ENCODE results near the gene TMPRSS13.
A peak's percentile ranks its signal among the peaks of the same experiment; 100 is the strongest.

TMPRSS13 gene

DNA sequence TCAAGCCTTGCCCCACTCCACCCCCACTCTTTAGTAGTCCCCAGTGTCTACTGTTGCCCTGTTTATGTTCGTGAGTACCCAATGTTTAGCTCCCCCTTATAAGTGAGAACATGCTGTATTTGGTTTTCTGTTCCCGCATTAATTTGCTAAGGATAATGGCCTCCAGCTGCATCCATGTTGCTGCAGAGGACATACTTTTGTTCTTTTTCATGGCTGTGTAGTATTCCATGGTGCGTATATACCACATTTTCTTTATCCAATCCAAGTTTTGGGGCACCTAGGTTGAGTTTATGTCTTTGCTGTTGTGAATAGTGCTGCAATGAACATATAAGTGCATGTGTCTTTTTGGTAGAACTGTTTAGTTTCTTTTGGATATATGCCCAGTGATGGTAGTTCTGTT is 36.6 kb downstream of the TMPRSS13 start:
- DNase-seq (ENCODE audit: low spot score): no peak

DNA sequence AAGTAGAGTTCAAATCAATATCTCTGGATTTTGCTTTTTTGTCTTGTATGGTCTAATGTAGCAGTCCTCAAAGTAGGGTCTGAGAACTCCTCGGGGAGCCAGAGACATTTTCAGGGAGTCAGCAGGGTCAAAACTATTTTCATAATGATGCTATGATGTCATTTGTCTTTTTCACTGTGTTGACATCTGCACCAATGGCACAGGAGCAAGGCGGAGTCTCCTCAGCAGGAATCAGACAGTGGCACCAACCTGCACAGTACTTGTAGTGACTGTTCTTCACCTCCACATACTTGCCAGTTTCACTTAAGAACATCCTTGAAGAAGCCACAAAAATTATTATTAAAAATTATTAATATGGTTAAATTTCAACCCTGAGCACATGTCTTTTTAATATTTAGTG is 37.8 kb downstream of the TMPRSS13 start:
- no peak for DNase-seq (ENCODE audit: low spot score)

DNA sequence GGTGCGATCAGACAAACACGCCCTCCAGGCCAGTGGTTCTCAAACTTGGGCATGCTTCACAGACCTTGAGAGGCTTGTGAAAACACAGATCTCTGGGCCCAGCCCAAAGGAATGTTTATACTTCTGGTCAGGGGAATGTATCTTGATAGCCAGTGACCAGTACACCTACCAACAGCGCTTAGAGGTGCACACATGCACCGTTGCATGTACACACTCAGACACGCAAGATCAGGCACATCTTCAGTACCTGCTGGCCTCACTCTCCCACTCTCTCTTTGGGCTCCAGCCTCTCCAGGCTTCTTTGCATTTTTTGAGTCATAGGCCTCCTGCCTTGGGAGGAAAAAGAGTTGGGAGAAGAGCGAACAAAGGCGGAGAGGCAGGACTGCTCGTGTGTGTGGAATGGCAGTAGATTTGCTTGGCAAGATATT is 41.0 kb downstream of the TMPRSS13 start:
- DNase-seq (ENCODE audit: low spot score): no peak

DNA sequence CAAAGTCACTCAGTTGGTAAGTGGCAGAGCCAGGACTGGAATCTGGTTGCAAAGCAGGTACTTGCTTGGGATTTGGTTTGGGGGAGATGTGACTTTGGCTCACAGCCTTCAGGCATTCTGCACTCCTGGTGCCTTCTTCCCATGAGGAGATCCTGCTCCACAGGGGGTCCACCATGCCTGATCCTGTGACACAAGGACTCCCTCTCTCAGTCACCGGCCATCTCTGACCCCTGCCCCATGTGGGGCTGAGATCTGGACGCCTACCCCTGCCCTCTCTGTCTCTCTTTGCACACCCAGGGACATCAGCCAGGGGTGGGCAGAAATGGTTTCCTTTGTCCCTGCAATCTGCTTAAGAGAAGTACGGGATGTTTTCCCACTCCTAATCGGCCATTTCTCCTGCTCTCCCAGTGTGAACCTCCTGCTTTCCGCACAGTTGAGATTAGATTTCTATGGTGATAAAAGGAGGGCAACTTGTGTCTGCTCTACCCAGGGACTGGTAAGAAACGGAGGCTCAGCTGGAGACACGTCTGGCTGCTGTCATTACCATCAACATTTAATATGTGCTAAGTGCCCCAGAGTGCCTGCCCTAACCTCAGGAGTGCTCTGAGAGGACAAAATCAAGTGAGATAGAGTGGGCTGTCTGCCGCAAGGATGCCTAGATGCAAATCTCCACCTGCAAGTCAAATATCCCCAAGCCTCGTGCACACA is 41.6 kb downstream of the TMPRSS13 start:
- DNase-seq (ENCODE audit: low spot score): no peak

DNA sequence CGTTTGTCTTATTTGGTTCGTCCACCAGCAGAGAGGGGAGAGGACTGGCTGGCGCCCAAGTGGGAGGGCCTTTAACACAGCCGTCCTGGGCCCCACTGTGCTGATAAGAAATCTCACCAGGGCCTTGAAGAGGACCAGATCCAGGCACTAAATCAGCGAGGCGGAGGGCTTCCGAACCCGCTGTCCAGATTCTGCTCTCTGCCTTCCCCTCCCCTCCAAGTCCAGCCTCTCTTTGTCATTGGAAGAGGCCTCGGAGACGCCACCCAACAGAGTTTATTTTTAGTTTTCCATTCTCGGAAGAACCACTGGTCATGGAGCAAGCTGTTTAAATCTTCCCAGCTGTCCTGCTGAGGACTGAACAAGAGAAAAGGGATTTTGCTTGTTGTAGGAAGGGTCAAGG is 43.4 kb downstream of the TMPRSS13 start:
- no peak for DNase-seq (ENCODE audit: low spot score)

DNA sequence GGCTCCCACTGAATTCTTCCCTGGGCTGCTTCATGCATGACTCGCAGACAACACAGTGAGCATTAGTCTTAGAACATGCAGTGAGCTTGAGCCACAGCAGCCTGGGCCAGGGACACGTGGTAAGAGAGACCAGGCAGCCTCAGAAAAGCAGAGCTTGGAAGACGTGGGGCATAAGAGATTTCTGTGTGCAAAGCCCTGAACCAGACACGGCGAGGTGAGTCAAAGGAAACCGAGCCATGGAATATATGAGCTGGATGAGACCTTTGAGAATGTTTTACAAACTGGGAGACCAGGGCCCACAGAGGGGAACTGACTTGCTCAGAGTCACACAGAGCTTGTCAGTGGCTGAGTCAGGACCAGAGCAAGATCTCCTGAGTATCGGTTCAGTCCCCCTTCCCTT is 44.2 kb downstream of the TMPRSS13 start:
- DNase-seq (ENCODE audit: low spot score): no peak

DNA sequence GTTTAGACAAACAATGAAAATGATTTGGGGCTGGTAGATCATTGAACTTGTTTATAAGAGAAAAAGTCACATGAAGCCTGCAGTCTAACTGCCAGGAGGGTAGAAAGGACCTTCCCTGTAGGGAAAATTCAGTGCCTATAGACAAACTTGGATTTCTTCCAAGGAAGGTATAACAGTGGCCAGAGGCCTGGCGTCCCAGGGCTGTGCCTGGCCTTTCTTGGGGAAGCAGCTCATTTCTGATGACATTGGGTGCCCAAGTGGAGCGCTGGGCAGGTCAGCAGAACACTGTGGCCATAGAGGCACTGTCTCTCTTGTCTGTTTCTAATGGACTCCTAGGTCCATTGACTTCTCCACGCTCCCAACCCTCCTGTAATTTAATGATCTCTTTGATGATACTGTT is 46.1 kb downstream of the TMPRSS13 start:
- no peak for DNase-seq (ENCODE audit: low spot score)

DNA sequence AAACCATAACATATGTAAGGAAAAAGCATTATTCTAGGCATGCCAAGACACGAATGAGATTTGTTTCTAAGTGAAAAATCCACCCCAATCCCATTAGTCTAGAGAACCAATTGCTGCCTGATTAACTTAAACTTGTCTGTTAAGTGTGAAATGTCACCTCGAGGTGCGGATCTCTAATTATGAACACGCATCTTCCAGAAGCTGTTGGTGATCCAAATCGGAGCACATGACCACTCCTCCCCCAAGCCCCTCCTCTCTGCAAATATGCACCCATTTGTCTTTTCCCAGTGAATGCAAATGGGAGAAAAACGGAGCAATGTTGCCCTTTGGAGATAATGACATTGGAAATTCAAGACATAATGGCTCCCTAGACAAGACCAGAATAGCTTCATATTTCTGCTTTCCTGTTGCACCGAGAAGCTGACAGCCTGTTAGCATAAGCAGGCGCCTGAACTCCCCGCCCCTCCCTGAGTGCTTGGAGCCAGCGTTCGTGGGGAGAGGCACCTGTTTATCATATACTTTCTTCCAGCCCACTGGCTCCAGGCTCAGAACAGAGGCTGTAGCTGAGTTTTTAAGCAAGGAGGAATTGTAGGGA is 46.8 kb downstream of the TMPRSS13 start:
- no peak for DNase-seq (ENCODE audit: low spot score)

DNA sequence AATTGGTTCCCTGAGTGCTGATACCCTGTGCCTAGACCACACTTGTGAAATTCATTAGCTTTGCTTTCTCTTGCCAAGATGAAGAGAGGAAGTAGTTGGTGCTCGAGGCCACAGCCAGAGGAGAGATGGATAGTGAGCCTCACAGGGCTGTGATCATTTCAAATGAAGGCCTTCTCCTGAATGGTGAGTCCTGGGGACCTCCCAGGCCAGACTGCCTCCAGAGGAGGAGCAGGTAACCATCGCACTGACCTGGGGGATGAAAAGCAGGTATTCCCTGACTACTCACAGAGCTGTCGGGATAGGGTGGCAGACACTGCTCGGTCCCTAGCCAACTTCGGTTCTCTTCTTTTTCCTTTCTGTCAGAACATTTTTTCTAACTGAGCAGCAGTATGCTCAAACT is 48.0 kb downstream of the TMPRSS13 start:
- DNase-seq (ENCODE audit: low spot score): no peak

DNA sequence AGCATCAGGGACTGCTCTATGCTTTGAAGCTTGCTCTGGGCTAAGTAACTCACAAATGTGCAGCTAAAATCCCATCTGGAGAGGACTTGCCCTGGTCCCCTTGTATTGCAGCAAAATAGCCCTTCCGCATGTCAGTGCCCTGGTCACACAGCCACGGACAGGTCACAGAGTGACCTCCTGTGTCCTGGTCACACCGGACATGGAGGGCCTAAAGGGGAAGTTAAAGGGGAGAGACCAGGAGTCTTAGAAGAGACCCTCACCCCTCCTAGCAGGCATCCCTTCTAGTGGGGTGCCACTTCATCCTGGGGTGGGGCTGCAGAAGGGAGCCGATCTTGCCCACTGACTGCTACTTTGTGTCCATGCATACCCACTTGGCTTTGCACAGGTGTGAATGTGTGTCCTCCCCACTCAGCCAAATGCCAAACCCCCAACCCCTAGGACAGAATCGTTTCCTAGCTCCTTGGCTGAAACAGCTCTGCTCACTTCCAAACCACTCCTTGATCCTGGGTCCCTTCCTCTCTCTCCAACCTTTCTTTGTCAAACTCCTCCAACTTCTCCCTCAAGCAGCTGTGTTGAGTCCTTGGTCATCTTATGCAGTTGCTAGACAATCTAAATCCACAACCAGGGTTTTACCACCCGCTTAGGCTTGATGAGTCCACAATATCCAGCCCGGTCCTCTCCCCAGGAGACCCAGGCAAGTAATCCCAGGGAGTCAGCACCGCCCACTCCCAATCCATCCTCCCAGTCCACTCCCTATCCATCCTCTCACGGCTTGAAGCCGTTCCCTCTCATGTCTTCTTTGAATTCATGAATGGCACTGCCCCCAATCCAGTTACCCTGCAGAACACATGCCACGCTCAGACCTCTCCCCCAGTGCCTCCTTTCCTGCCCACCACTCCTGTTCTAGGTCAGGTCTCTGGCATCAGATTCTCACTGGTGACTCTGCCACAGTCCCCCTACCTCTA is 49.4 kb downstream of the TMPRSS13 start:
- no peak for DNase-seq (ENCODE audit: low spot score)

DNA sequence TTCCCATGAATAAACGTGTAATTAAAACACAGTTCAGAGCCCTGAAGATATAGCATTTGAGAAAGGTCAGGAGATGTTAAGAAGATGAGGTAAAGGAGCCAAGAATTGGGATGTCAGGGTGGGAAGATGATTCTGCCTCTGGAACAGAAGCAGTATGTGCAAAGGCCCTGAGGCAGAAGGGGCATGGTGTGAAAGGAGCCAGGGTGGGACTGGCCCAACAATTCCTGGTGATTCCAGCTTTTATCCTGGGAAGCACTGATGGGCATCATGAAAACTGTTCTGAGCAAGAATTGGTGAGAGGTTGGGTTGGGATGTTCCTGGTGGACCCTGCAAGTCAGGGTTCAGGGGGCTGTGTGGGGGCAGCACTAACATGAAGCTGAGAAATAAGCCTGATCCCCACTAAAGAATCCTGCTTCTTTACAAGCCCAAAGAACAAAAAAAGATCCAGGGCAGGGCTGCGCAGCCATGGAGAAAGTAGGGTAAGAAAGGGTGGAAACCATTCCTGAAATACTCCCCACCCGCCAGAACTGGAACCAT is 50.2 kb downstream of the TMPRSS13 start:
- no peak for DNase-seq (ENCODE audit: low spot score)

DNA sequence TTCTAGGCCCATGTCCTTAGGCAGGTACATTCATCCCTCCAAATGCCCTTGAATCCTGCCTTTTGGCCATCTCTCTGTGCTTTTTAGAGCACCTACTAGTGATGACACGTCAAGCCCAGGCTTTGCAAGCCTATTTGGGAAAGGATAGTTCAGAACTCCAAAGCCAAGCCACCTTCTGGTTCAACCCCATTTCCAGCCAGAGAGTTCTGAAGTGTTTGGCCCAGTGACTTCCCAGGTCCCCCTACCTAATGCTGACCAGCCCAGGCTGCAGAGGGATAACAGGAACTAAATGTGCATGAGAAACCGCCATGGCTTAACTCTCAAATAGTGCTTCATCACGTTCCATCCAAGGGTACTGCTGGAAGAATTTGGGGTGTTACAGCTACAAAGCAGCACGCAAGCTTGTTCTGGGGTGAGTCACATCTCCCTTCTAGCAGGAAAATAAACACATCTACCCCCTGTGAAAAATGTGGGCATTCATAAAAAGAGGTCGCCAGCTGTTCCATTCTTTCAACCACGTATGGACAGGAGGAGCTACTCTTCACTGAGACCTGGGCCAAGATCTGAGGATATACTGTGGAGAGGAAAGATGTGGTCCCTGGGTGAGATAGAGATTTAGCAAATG is 50.8 kb downstream of the TMPRSS13 start:
- no peak for DNase-seq (ENCODE audit: low spot score)

DNA sequence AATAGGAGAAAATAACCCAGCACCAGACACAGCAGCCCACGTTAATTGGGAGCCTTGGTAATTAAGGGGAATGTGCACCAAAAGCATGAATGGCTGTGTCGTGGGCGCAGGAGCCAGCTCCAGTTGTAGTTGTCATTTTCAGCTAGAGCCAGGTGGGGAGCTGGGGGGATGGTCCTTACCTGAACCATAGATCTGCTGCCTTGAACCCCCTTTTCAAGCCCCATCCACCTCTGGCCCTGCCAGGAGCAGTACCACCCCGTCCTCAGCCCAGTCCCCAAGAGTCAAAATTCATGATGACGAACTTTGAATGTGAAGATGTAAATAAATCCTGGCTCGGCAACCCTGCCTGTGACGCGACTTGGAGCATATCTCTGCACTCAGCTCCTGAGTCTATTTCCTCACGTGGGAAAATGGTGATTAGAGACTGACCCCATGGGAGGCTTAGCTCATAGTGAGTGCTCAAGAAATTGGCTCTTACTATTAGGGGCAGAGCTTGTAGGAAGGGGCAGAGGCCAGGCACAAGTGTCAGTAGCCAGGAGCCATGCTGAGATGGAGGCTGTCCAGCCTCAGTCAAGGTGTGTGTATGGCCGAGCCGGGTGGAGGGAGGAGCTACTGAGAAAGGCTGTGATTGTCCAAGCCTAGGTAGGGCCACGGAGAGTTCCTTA is 52.0 kb downstream of the TMPRSS13 start:
- no peak for DNase-seq (ENCODE audit: low spot score)

DNA sequence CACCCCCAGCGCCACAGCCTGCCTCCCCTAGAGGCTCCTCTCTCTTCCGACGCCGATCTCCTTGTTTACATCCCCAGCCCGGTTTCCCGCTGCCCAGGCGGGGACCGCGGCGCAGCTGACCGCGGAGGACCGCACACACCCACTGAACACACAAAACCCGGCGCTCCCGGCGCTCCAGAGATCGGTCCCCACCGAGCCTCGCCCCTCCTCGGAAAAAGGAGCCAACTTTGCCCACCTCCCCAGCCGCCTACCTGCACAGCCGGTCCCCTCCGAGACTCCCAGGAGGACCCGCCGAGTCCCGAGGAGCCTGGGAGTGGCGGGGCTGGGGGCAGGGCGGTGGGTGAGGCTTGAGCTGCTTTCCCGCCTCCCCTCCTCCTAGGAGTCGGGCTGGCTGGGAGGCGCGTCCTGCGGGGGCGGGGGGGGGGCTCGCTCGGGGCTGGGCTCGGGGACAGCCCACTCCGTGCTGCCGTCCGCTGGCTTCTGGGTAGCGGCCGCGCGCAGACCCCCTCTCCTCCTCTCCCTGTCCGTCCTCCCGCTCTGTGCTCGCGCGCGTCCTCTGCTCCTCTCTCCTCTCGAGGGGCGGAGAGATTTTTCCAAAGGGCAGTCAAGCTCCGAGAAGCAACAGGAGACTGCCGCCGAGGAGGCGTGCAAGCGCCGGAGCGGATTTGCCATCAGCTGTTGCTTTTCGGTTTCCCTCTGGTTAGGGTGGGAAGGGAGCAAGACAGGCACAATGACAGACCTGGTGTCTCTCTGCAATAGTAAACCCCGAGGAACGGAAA is 52.7 kb downstream of the TMPRSS13 start, which contains the start of gene FXYD6:
TSS of gene FXYD6 (minus strand) at position 318 of the 779 bp plus-strand sequence. CDS start 33,882 bp downstream, outside the sequence.
- DNase-seq (ENCODE audit: low spot score): no peak

DNA sequence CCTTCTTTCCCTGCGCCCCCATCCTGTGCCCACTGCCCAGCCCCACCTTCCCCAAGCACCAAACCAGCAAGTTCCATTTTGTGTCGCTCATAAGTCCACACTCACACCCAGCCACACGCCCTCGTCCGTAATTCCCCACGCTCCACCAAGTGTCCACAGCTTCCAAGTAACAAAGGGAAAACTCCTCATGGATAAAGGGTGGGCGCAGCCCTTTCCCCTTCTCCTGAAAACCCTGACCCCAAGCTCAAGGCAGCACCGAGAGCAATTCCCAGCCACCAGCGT is 53.2 kb downstream of the TMPRSS13 start:
- DNase-seq (ENCODE audit: low spot score): no peak

DNA sequence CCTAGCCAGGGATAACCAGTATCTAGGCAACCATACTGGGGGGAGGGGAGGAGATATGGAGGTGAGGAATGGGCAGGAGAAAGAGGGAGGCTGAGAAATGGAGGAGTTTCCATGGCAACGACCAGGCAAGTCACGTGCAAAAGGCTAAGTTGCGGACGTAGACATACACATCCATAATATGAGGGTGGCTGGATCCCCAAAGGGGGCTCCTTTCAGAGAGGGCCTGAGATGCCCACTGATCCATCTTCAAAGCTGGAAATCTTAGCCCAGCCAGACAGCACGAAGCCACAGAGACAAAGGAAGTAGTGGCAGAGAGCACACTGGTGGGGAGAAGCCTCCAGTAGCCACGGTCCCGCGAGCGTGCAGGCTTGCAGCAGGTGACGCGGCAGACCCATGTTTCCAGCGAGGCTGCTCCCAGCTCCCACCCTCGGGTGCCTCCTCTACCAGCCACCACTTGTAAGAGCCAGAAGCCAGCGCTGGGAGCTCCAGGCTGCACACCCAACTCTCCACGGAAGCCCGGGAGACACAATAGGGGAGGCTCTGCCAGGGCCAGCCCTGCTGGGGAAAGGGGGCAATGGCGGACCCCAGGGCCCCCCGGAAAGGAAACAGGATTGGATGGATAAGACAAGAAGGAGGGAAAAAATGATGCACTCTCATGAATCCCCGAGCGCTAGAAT is 53.7 kb downstream of the TMPRSS13 start:
- no peak for DNase-seq (ENCODE audit: low spot score)

DNA sequence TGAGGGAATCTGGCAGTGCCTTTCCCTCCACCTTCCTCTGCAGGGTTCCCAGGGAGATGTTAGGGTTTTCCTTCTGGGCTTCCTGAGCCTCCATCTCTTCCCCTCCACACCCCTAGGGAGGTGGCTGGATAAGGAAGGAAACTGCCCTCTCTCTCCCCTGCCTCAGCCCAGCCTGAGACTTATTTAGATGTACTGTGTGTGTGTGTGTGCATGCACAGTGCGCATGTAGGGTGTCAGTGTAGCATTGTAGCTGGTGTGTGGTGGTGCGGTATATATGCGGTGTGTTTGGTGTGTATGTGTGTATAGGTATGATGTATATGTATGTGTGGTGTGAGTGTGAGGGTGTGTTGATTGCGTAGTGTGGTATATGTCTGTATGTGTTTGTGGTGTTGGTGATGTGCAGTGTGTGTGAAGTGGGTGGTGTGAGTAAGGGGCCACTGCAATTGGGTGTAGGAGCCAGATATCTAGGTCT is 54.3 kb downstream of the TMPRSS13 start:
- DNase-seq (ENCODE audit: low spot score): no peak

DNA sequence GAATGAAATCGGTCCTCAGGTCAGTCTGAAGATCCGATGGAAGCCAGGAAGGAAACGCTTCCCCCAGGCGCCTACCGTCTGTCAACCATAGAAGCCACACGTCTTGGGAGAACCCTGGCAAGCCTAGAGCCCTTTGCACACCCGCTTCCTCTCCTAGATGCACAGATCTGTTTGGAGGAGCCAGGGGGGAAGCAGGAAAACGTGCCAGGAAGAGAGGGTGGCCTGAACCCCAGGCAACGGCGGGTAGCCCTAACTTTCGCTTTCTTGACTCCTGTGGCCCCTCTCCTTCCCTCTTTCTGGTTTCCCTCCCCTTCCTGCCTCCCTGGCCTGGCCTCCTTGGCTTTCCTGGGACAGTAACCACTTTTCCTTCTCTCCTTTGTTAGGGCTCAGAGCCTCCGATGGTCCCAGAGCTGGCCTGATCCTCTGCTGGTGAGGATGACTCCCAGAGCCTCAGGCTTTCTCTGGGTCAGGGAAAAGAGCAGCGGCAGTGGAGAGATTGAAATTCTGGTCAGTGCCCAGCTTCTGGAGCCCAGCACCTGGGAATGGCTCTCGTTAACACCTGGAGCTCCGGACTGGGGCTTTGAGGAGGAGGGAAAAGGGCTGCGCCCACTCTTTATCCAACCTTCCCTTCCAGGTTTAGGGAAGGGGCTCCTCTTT is 54.8 kb downstream of the TMPRSS13 start:
- peak; percentile 15 for DNase-seq (ENCODE audit: low spot score)

DNA sequence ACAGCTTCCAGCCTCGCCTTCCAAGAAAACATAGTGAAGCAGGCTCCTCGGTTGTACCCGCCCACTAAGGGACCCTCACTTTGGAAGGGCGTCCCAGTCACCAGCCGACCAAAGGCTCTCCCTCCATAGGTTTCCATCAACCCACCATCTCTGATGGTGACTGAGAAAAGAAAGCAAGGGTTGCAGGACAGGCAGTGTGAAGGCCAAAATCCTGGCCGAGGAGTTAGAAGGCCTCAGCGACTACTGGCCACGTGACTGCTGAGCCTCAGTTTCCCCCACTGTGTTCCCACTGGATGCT is 55.4 kb downstream of the TMPRSS13 start:
- DNase-seq (ENCODE audit: low spot score): no peak
